ENCODE data around the gene RUSC1. TPM values are rescaled to one million over a fixed set of nuclear protein-coding genes. Genes with fewer than 3 reads are reported as not detected.
A peak's percentile ranks its signal among the peaks of the same experiment; 100 is the strongest.

Gene RUSC1
- total RNA-seq, 6 experiments from 2014 or later = 4.6 to 12.7 (median 7.6) TPM

DNA sequence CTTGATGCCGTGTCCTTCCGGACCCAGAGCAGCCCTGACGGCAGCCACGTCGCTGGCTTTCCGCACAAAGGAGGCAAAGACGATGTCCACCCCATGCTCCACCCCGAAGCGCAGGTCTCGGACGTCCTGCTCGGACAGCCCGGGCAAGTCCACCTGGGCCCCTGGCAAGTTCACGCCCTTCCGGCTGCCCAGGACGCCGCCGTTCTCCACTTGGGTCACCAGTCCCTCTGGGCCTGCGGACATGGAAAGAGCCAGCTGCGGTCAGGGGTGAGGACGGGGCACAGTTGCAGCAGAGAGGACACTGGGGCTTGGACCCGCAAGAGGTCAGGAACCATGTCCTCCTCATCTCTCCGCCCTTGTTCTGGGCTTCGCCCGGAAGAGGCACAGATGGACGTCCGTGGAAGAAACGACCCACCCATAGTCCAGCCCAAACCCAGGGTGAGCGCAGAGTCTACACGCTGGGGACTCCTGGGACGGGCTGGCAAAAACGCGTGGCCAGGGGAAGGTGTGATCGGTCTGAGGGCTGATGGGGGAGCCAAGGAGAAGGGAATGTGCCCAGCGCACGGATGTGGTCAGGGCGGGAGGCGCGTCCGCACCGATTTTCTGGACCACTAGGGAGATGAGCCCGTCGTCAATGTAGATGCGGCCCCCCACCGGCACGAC is 26.0 kb upstream of the RUSC1 start:
- 82% methylated on average over 16 of the region's 46 CpGs for WGBS (ENCODE audit: insufficient coverage, low coverage, low lambda C conversion rate, missing lambda C conversion rate)
- peak in 1 of 4 donors; percentile 13 for ATAC-seq
- Histone ChIP-seq H3K4me1 (peaks cover 0 to 2% (median 0%) of the 10 kb centered on the region in 4 donors), H3K4me3 (no peak overlapping the region), H3K27me3 (no peaks in the 10 kb centered on the region), H3K27ac (no peak overlapping the region), H3K36me3 (peaks cover 0 to 2% (median 0%) of the 10 kb centered on the region in 4 donors), H3K9me3 (no peaks in the 10 kb centered on the region)
- DNase-seq = no peak
- no peak for TF ChIP-seq CTCF (IDR thresholded peaks at IDR 0.05)
- TF ChIP-seq POLR2A (IDR thresholded peaks at IDR 0.05) = no peak
- intact Hi-C loops (cut with DNase I) = no loop called here

GRCh38 chr1:155295183-155295941 is 25.3 kb upstream of the RUSC1 start:
- Histone ChIP-seq H3K9me3 (no peaks in the 10 kb centered on the region), H3K4me1 (peaks cover 0 to 6% (median 0%) of the 10 kb centered on the region in 4 donors), H3K36me3 (peaks cover 0 to 2% (median 0%) of the 10 kb centered on the region in 4 donors), H3K27ac (no peak overlapping the region), H3K27me3 (no peaks in the 10 kb centered on the region), H3K4me3 (no peak overlapping the region)
- TF ChIP-seq CTCF (IDR thresholded peaks at IDR 0.05) (no peak), POLR2A (IDR thresholded peaks at IDR 0.05) (no peak)
- intact Hi-C loops (cut with DNase I) = no loop called here
- DNase-seq = no peak
- 50% methylated on average over 4 of the region's 47 CpGs for WGBS (ENCODE audit: insufficient coverage, low coverage, low lambda C conversion rate, missing lambda C conversion rate)
- peak in 2 of 4 donors; percentile 6 to 11 for ATAC-seq

DNA sequence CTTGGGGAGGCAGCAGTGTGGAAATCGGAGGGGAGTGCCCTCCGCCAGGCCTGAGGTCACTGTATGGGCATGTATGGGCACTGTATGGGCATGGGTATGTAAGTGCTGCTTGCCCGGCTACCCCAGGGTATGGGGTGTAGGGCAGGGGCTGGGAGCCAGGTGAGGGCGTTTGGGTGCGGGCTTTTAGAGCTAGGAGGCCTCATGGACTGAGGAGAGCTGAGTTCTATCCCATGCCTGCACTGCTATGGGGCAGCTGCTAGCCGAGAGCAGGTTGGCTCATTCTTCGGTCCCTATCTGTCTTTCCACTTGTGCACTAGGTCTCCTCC is 24.8 kb upstream of the RUSC1 start:
- H3K4me3 ChIP-seq = no peak overlapping the region
- TF ChIP-seq POLR2A (IDR thresholded peaks at IDR 0.05) = no peak
- intact Hi-C loops (cut with DNase I) = no loop called here
- no peak for ATAC-seq
- H3K36me3 ChIP-seq = peaks cover 0 to 2% (median 0%) of the 10 kb centered on the region in 4 donors
- no peak overlapping the region for H3K27ac ChIP-seq
- WGBS (ENCODE audit: insufficient coverage, low coverage, low lambda C conversion rate, missing lambda C conversion rate) = 80% methylated on average over 1 of the region's 7 CpGs
- no peak for DNase-seq
- H3K4me1 ChIP-seq = peaks cover 0 to 7% (median 0%) of the 10 kb centered on the region in 4 donors
- H3K27me3 ChIP-seq = no peaks in the 10 kb centered on the region
- no peaks in the 10 kb centered on the region for H3K9me3 ChIP-seq

- TF ChIP-seq POLR2A (IDR thresholded peaks at IDR 0.05) = no peak
- no peak for TF ChIP-seq CTCF (IDR thresholded peaks at IDR 0.05)
- intact Hi-C loops (cut with DNase I) = no loop called here
- H3K27me3 ChIP-seq = no peaks in the 10 kb centered on the region
Observed at GRCh38 chr1:155296661-155297060, 24.0 kb upstream of the RUSC1 start.

DNA sequence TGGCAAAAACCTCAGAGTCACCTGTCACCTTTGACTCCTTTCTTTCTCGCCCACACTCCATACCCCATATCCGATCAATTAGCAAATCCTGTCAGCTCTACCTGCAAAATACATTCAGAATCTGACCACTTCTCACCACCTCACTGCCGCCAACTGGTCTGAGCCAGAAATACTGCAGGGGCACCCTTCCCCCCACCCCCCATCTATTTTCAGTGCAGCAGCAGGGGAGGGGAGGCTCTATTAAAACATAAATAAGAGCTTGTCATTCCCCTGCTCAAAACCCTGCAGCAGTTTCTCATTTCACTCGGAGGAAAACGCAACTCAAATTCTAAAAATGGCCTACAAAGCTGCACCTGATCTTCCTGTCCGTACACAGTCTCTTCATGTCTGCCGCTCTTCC is 23.3 kb upstream of the RUSC1 start:
- Histone ChIP-seq H3K4me1 (peaks cover 0 to 14% (median 5%) of the 10 kb centered on the region in 4 donors), H3K9me3 (no peaks in the 10 kb centered on the region), H3K27ac (no peak overlapping the region), H3K27me3 (no peaks in the 10 kb centered on the region), H3K36me3 (peaks cover 0 to 2% (median 0%) of the 10 kb centered on the region in 4 donors), H3K4me3 (no peak overlapping the region)
- TF ChIP-seq CTCF (IDR thresholded peaks at IDR 0.05) = no peak
- TF ChIP-seq POLR2A (IDR thresholded peaks at IDR 0.05) = no peak
- intact Hi-C loops (cut with DNase I) = no loop called here
- 84% methylated on average over 6 of the region's 7 CpGs for WGBS (ENCODE audit: insufficient coverage, low coverage, low lambda C conversion rate, missing lambda C conversion rate)
- no peak for DNase-seq
- ATAC-seq = no peak

More at GRCh38 chr1:155296661-155297060, 24.0 kb upstream of the RUSC1 start:
- DNase-seq = no peak
- Histone ChIP-seq H3K4me3 (no peak overlapping the region), H3K36me3 (peaks cover 0 to 2% (median 0%) of the 10 kb centered on the region in 4 donors), H3K4me1 (peaks cover 0 to 14% (median 4%) of the 10 kb centered on the region in 4 donors), H3K9me3 (no peaks in the 10 kb centered on the region), H3K27ac (no peak overlapping the region)
- ATAC-seq = no peak
- 88% methylated on average over 3 of the region's 3 CpGs for WGBS (ENCODE audit: insufficient coverage, low coverage, low lambda C conversion rate, missing lambda C conversion rate)

Data from right lobe of liver (tissue), 6 donors.